ENCODE measurements around the gene HOXA7. TPM values are rescaled to one million over a fixed set of nuclear protein-coding genes. Genes with fewer than 3 reads are reported as not detected.

HOXA7 gene
- total and polyA plus RNA-seq, 8 donors, result 0.98 to 34.8 (median 1.2) TPM; not detected in 1

- Histone ChIP-seq H3K27me3 (peaks cover 74 to 100% (median 100%) of the 10 kb centered on the region in 3 donors), H3K4me1 (peaks cover 34 to 69% (median 61%) of the 10 kb centered on the region in 4 donors), H3K9me3 (peaks cover 0 to 34% (median 9%) of the 10 kb centered on the region in 4 donors), H3K27ac (no peak overlapping the region), H3K4me3 (peak overlapping the region in 1 of 4 donors; percentile 24), H3K36me3 (no peaks in the 10 kb centered on the region)
- intact Hi-C loops (cut with DNase I; ENCODE audit: low total_unique reads), result loop anchor here (10.0 kb wide), 1 partner anchor 1295 kb away; no protein-coding TSS in a partner anchor
- no peak for DNase-seq
- WGBS, 5 donors, result 5 to 12% (median 11%) methylated on average over 29 to 46 of the region's 46 CpGs
- TF ChIP-seq CTCF (IDR thresholded peaks at IDR 0.05), result no peak
- TF ChIP-seq POLR2A (IDR thresholded peaks at IDR 0.05), result no peak
- no peak for TF ChIP-seq EP300 (IDR thresholded peaks at IDR 0.05)
- no peak for TF ChIP-seq POLR2AphosphoS5 (IDR thresholded peaks at IDR 0.05)
These were observed 13.4 kb upstream of the HOXA7 start for GRCh38 chr7:27169658-27170425.

- Histone ChIP-seq H3K27me3 (peaks cover 68 to 100% (median 100%) of the 10 kb centered on the region in 3 donors), H3K4me3 (no peak overlapping the region), H3K36me3 (no peaks in the 10 kb centered on the region), H3K9me3 (peaks cover 0 to 33% (median 9%) of the 10 kb centered on the region in 4 donors), H3K4me1 (peaks cover 25 to 62% (median 57%) of the 10 kb centered on the region in 4 donors), H3K27ac (no peak overlapping the region)
- whole genome bisulfite sequencing, 5 donors, result 16 to 33% (median 23%) methylated on average over 8 to 25 of the region's 25 CpGs
- TF ChIP-seq POLR2AphosphoS5 (IDR thresholded peaks at IDR 0.05) (no peak), POLR2A (IDR thresholded peaks at IDR 0.05) (no peak), CTCF (IDR thresholded peaks at IDR 0.05) (no peak), EP300 (IDR thresholded peaks at IDR 0.05) (no peak)
- no peak for DNase-seq
- intact Hi-C loops (cut with DNase I; ENCODE audit: low total_unique reads), result no loop called here
These were observed 11.9 kb upstream of the HOXA7 start for GRCh38 chr7:27168265-27168947.

GRCh38 chr7:27167916-27168264 is 11.4 kb upstream of the HOXA7 start:
- no peak for TF ChIP-seq EP300 (IDR thresholded peaks at IDR 0.05)
- TF ChIP-seq POLR2A (IDR thresholded peaks at IDR 0.05), result no peak
- TF ChIP-seq CTCF (IDR thresholded peaks at IDR 0.05), result no peak
- TF ChIP-seq POLR2AphosphoS5 (IDR thresholded peaks at IDR 0.05), result no peak
- H3K4me1 ChIP-seq, result peaks cover 20 to 57% (median 51%) of the 10 kb centered on the region in 4 donors
- DNase-seq, result no peak
- H3K27ac ChIP-seq, result no peak overlapping the region
- peaks cover 0 to 30% (median 9%) of the 10 kb centered on the region in 4 donors for H3K9me3 ChIP-seq
- no peak overlapping the region for H3K4me3 ChIP-seq
- no peaks in the 10 kb centered on the region for H3K36me3 ChIP-seq
- WGBS, 5 donors, result 25 to 35% (median 34%) methylated on average over 4 of the region's 4 CpGs
- H3K27me3 ChIP-seq, result peaks cover 65 to 100% (median 98%) of the 10 kb centered on the region in 3 donors
- intact Hi-C loops (cut with DNase I; ENCODE audit: low total_unique reads), result no loop called here
